Fibroblast of skin of left quadriceps (primary cell): ENCODE measurements around the gene NDUFS8.

Experiments
- DNase-seq, 2 experiments: peaks; one replicate each; pipeline ENCODE4 v3.0.0-alpha.2; 2013; ENCODE audit warnings: low read depth in 2 of 2

NDUFS8 gene

GRCh38 chr11:68049509-68050370, 19.3 kb downstream of the NDUFS8 start:
- DNase-seq, result no peak

DNA sequence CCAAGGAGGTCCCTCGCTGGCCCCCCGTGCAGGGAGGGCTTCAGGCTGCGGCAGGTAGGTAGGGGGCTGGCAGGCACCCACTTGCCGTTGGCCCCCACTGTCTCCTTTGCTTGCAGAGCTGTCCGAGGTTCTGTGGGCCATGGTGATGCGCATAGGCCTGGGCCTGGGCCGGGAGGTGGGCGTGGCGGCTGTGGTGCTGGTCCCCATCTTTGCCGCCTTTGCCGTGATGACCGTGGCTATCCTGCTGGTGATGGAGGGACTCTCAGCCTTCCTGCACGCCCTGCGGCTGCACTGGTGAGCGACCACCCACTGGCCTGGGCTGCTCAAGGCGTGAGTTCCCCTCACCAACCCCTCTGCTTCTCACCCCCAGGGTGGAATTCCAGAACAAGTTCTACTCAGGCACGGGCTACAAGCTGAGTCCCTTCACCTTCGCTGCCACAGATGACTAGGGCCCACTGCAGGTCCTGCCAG, 19.9 kb downstream of the NDUFS8 start:
- no peak for DNase-seq

- no peak for DNase-seq
Measured at GRCh38 chr11:68051191-68052136, 21.0 kb downstream of the NDUFS8 start.

DNA sequence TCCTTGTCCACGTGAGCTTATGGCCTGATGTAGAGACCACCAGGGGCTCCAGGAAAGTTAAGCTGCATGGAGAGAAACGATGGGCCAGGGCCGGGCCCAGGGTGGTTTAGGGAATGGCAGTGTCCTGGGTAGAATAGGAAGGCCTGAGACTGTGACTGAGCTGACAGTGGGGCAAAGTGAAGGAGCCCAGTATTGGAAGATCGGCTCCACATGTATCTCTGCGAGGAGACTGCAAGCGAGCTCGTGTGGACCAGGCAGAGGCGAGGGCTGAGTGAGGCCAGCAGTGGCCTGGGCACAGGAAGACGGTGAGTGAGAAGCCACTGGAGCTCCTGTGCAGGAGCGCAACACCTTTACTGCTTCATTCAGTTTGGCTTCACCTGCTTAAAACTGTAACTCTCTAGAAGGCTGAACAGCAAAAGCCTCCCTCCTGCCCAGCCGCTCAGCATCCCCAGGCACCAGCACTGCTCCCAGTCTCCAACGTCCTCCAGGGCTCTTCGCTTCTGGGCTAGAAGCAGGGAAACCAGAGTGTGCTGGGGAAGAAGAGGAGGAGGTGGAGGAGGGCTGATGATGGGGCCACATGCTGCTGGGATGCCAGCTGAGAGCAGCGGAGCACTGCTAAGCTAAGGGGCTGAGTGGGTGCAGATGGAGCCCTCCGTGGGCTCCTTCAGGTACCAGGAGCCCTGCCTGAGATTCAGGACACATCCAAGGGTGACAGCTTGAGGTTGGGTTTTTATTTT, 21.8 kb downstream of the NDUFS8 start:
- no peak for DNase-seq

DNA sequence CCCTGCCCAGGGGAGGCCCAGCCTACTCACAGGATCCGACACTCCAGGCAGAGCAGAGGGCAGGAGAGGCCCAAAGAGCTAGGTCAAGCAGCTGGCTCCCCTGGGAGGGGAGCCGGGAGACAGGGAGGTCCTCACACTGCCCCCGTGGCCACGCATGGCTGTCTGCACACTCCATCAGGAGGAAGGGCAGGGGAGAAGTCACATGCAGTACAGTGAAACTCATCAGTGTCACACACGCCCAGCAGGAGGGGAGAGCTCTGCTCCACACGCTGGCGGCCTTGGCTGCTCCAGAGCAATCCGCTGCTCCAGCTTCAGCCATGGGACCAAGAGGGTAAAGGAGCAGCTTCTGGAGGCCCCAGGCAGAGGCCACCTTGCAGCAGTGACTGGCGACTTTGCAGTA, 22.6 kb downstream of the NDUFS8 start:
- DNase-seq, result no peak

GRCh38 chr11:68053981-68054812, 23.7 kb downstream of the NDUFS8 start:
- DNase-seq, result no peak

GRCh38 chr11:68056317-68057285, 26.1 kb downstream of the NDUFS8 start:
- DNase-seq, result no peak

DNA sequence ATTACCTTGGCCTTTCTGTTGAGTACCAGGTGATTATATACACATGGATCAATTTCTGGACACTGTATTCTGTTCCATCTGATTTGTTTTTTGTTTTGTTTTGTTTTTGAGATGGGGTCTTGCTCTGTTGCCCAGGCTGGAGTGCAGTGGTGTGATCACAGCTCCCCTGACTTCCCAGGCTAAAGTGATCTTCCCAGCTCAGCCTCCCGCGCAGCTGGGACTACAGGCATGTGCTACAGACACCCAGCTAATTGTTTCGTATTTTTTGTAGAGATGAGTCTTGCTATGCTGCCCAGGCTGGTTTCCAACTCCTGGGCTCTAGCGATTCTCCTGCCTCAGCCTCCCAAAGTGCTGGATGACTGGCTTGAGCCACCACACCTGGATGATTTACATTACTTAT, 27.3 kb downstream of the NDUFS8 start:
- no peak for DNase-seq

DNA sequence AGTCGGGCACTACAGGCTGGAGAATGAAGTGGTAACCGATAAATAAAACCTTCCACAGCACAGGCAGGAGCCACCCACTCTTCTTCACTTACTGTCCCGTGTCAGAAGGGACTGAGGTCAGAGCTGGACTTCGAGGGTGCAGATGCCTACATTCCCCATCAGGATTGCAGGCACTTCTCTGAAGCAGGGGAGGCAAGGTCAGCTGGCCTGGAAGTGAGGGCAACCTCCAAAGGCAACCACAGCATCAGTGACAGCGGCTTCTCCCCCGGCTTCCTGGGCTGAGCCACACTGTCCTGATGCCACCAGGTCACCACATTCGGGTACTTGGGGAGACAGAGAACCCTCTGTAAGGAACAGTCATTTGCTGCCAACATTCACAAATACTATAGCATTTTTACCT, 31.0 kb downstream of the NDUFS8 start:
- no peak for DNase-seq

GRCh38 chr11:68064926-68065325, 34.4 kb downstream of the NDUFS8 start:
- no peak for DNase-seq

DNA sequence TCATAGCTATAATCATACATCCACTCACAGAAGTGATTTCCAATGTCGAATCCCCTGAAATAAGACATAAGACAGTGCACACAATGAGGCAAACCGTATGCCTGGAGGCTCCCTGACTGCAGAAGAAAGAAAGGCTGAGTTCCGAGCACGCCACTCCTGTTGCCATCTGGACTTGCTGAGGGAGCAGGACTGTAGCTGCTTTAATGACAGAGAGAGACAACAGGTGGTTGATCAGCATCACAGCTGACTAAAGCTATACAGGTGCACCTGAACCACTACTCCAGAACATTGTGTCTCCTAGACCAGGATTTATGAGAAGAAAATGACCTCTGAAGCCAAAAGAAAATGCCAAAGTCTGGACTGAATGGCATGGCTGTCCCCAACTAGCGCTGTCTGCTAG, 35.4 kb downstream of the NDUFS8 start:
- no peak for DNase-seq

GRCh38 chr11:68066742-68067141, 36.3 kb downstream of the NDUFS8 start:
- no peak for DNase-seq

DNA sequence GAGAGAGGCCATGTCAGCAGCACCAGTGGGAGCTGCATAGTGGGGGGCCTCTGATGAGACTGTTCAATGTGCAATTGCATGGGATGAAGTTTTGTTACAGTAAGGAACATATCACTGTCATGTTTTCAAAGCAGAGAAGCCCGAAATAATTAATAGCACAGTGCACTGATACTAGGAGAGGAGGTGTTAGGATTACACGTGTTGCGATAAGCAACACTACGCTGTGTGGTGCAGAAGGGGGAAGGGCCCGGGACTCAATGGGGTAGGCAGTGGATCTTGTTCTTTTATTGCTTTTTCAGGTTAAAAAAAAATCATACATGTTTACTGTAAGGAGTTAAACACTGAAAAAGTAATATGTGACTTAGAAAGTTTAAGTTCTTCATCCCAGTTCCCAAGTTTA, 37.5 kb downstream of the NDUFS8 start:
- DNase-seq, result no peak

DNA sequence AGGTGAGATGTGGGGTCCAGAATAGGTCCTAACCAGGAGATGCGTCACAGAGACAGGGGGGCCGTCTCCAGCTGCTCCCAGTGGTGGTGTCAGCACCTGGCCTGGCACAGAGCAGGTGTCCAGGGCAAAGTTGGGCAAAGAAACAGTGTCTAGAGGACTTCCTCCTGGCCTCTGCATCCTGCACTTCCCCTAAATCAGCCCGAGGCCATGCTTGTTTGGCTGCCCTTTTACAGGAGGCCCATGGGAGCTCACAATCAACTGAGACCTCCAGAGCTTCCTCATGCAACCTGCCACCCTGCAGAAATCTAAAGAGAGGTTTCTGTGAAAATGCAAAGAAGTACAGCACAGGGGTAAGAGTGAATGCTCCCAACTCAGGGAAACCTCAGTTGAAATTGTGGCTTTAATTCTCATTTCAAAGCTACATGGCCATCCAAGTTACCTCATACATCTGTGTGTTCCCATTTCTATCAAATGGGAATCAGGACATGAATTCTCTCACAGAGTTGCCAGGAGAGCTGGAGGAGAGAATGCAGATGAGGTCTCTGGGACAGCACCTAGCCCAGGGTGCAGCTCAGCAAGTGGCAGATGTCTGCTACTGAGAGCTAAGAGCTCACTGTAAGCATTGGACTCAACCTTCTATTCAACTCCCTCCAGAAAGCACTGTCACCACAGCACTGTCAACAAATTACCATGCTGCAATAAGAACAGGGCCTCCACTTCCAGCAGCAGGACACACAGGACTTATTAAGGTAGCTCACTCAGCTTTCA, 41.0 kb downstream of the NDUFS8 start:
- no peak for DNase-seq

DNA sequence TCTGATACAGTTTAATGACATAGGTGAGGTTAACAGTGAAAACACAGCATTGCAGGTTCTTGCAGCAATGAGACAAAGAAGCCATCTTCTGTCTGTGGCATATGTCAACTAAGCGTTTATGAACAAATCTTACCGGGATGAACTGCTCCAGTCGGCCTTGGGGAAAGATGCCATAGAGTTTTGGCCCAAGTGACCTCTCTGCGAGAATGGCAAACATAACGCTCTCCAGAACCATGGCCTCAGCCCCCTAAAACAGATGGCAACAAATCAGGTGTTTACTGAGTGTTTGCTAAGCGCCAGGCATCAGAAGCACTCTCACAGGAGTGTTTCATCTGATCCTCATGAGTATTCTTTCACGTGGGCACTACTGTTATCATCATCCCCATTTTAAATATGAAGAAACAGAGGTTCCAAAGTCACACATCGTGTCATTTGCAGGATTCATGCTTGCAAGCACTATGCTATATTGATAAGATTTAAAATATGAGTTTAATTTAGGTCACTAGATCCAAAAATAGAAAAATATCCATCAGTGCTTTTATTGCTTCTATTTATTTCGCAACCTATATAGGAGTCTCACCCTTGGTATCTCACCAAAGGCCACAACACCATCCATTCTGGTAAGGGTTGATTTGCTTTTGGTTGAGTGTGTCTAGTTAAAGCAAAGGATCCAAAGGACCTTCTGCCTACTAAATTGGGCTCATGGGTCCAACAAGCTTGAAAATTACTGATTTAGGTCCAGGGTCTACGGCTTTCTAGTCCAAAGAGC, 44.3 kb downstream of the NDUFS8 start:
- no peak for DNase-seq

DNA sequence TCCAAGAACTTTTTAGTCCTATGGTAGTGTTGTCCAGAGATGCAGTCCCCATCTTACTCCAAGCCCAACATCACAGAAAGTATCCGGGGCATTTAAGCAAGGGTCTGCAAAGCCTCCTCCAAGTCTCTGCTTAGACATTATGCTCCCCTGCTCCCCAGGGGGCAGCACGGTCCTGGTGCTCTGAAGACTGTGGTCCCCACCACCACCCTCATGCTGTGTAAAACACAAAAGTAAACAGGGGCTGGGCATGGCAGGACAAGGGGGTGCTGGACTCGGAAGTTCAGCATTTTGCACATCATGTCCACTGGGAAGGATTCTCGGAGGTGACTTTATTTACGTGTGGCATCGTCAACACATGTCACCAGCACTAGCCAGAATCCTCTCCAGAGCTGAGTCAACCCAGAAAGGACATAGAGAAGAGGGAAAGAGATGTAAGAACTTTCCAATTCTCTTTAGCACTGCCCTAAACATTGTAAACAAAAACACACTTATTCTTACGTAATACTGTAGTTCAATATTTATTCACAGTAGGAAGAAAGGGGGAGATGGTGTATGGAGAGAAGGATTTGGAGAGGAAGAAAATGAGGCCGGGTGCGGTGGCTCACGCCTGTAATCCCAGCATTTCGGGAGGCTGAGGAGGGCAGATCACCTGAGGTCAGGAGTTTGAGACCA, 46.0 kb downstream of the NDUFS8 start:
- DNase-seq, result no peak
